H7 (cell line): ENCODE data around the gene KLRF1. TPM values are rescaled to one million over a fixed set of nuclear protein-coding genes. Genes with fewer than 3 reads are reported as not detected.
A peak's percentile ranks its signal among the peaks of the same experiment; 100 is the strongest.

Experiments
- DNase-seq: peaks from one replicate; pipeline ENCODE4 v3.0.0; 2012
- H3K27me3 ChIP-seq: 2 replicates; pipeline ENCODE4 v1.6.0; 2011; ENCODE audit warnings: mild to moderate bottlenecking, low read length; ENCODE audit not compliant: control insufficient read depth, insufficient read depth
- H3K36me3 ChIP-seq: replicated peaks from 2 replicates; pipeline ENCODE4 v1.5.1; 2011; ENCODE audit warnings: low read length; ENCODE audit not compliant: control insufficient read depth, insufficient read depth
- H3K4me3 ChIP-seq: 2 replicates; pipeline ENCODE4 v1.5.1; 2011; ENCODE audit warnings: low read depth, mild to moderate bottlenecking, control low read depth, low read length, moderate library complexity; ENCODE audit not compliant: insufficient read depth
- total RNA-seq: library from RNA; depleted of rRNA; stranded (reverse); fragments of >200 nt; shearing (Covaris generic); gene quantifications from 2 replicates; pipeline ENCODE4 v1.2.3, GENCODE V29; 2014

KLRF1 gene
- total RNA-seq, 1 experiment from 2014 or later = 0.42 TPM

DNA sequence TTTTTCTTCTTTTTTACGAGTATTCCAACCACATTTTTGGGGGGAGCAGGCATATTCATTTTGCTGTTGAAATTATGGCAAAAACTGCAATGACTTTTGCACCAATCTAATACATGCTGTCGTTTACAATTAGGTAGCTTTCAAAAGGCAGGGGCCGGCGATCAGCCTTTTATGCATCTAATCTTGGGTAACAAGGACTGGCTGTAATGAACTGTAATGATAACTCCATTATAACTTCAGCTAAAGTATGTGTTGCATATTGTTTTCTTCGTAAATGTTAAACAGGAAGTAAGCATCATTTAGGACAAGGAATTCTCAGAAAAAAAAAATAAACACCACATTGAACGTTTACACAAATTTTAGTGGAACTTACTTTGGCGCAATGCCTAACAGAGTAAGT is 30.3 kb upstream of the KLRF1 start:
- Histone ChIP-seq H3K4me3 (no peak overlapping the region), H3K36me3 (no peaks in the 10 kb centered on the region), H3K27me3 (no peaks in the 10 kb centered on the region)
- DNase-seq = no peak

GRCh38 chr12:9797722-9798619 is 29.3 kb upstream of the KLRF1 start:
- peak; percentile 27 for DNase-seq
- Histone ChIP-seq H3K27me3 (no peaks in the 10 kb centered on the region), H3K4me3 (no peak overlapping the region), H3K36me3 (no peaks in the 10 kb centered on the region)

GRCh38 chr12:9799961-9800360 is 27.3 kb upstream of the KLRF1 start:
- no peaks in the 10 kb centered on the region for H3K27me3 ChIP-seq
- DNase-seq = no peak
- H3K4me3 ChIP-seq = no peak overlapping the region
- no peaks in the 10 kb centered on the region for H3K36me3 ChIP-seq

DNA sequence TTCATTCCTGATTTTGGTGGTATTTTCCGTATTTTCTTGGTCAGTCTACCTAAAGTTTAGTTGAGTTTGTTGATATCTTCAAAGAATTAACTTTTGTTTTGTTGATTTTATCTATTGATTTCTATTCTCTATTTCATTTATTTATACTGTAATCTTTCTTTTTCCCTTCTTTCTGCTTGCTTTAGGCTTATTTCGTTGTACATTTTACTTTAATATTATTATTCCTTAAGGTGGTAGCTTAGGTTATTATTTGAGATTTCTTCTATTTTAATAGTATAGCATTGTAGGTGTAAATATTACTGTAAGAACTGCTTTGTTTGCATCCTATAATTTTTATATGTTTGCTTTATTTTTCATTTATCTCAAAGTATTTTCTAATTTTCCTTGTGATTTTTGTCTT is 21.4 kb upstream of the KLRF1 start:
- H3K4me3 ChIP-seq = no peak overlapping the region
- no peak for DNase-seq
- H3K27me3 ChIP-seq = no peaks in the 10 kb centered on the region
- no peaks in the 10 kb centered on the region for H3K36me3 ChIP-seq

DNA sequence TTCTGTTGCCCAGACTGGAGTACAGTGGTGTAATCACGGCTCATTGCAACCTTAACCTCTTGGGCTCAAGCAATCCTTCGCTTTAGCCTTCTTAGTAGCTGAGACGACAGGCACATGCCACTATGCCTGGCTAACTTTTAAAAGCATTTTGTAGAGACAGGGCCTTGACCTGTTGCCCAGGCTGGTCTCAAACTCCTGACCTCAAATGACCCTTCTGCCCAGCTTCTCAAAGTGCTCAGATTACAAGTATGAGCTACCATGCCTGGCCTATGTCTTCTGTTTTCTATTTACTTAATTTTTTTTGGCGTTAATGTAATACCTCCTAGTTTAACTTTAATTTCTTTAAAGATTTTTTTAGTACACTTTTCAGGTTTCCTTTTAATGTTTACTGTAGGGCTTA is 20.6 kb upstream of the KLRF1 start:
- Histone ChIP-seq H3K27me3 (no peaks in the 10 kb centered on the region), H3K36me3 (no peaks in the 10 kb centered on the region), H3K4me3 (no peak overlapping the region)
- DNase-seq = no peak

GRCh38 chr12:9808504-9808903 is 18.8 kb upstream of the KLRF1 start:
- no peak for DNase-seq
- H3K36me3 ChIP-seq = no peaks in the 10 kb centered on the region
- no peaks in the 10 kb centered on the region for H3K27me3 ChIP-seq
- no peak overlapping the region for H3K4me3 ChIP-seq

DNA sequence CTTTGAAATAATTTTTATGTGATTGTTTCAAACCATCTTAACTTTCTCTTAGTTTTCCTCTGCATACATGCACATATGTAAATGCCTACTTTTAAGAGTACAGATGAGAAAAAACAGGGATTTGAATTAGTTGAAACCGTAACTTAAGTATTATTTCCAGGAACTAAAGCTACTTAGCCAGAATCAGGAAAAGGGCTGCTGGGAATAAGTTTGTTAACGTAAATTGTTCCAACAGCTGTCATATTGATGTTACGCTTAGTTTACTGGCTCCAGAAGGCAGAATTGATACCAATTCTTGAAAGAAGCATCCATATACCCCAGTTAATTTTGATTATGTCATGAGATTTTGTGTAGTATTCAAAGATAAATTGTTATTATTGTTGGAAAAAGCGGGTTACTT is 17.9 kb upstream of the KLRF1 start:
- Histone ChIP-seq H3K36me3 (no peaks in the 10 kb centered on the region), H3K4me3 (no peak overlapping the region), H3K27me3 (no peaks in the 10 kb centered on the region)
- no peak for DNase-seq

GRCh38 chr12:9809866-9810265 is 17.4 kb upstream of the KLRF1 start:
- H3K4me3 ChIP-seq = no peak overlapping the region
- H3K27me3 ChIP-seq = no peaks in the 10 kb centered on the region
- H3K36me3 ChIP-seq = no peaks in the 10 kb centered on the region
- DNase-seq = no peak

- no peak overlapping the region for H3K4me3 ChIP-seq
- no peaks in the 10 kb centered on the region for H3K36me3 ChIP-seq
- no peaks in the 10 kb centered on the region for H3K27me3 ChIP-seq
- no peak for DNase-seq
Measured at GRCh38 chr12:9810671-9811070, 16.6 kb upstream of the KLRF1 start.

GRCh38 chr12:9811621-9812020 is 15.7 kb upstream of the KLRF1 start:
- H3K36me3 ChIP-seq = no peaks in the 10 kb centered on the region

GRCh38 chr12:9813821-9814798 is 13.2 kb upstream of the KLRF1 start:
- Histone ChIP-seq H3K27me3 (no peaks in the 10 kb centered on the region), H3K36me3 (no peaks in the 10 kb centered on the region), H3K4me3 (peak overlapping the region; percentile 11; the same call in 1 of the 2 replicates)
- DNase-seq = peak; percentile 89

More at GRCh38 chr12:9811621-9812020, 15.7 kb upstream of the KLRF1 start:
- Histone ChIP-seq H3K4me3 (no peak overlapping the region), H3K27me3 (no peaks in the 10 kb centered on the region)
- DNase-seq = no peak

- Histone ChIP-seq H3K27me3 (no peaks in the 10 kb centered on the region), H3K36me3 (no peaks in the 10 kb centered on the region), H3K4me3 (no peak overlapping the region)
- DNase-seq = no peak
Measured at GRCh38 chr12:9820281-9820930, 6.9 kb upstream of the KLRF1 start.

DNA sequence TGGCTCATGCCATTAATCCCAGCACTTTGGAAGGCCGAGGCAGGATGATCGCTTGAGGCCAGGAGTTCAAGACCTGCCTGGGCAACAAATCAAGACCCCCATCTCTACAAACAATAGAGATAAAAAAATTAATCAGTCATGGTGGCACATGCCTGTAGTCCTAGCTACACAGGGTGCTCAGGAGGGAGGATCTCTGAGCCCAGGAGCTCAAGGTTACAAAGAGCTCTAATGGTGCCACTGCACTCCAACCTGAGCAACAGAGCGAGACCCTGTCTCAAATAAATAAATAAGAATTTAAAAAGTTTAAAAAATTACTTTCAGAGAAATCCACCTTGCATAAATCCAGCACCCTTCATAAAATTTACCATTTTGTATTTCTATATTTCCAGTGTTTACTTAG is 2.2 kb downstream of the KLRF1 start:
- DNase-seq = no peak

DNA sequence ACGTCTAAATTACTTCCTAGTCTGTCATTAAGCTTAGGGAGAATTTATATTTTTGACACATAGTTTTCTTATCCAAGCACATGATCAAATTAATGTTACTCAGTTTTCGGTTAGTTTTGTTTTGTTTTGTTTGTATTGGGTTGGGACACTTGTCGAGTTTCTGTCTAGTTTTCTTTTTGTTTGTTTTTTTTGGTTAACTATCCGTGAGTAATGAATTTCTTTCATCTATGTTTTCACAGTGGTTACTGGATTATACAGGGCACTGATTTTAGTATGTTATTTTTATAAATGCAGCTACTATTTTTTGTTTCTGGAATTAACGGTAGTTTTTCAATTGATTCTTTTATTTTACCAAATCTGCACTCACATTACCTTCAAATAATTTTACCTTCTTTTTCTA is 2.7 kb downstream of the KLRF1 start:
- no peak overlapping the region for H3K4me3 ChIP-seq
- no peaks in the 10 kb centered on the region for H3K27me3 ChIP-seq
- H3K36me3 ChIP-seq = no peaks in the 10 kb centered on the region
- DNase-seq = no peak

More for the DNA sequence above, 2.2 kb downstream of the KLRF1 start:
- no peak overlapping the region for H3K4me3 ChIP-seq
- H3K27me3 ChIP-seq = no peaks in the 10 kb centered on the region
- H3K36me3 ChIP-seq = no peaks in the 10 kb centered on the region
